Left ventricle myocardium inferior (tissue), 1 donor: ENCODE results near the gene CPT1C. TPM values are rescaled to one million over a fixed set of nuclear protein-coding genes. Genes with fewer than 3 reads are reported as not detected.

Experiments
- DNase-seq: peaks from one replicate; pipeline ENCODE4 v3.0.0-alpha.2; 2020
- H3K27ac ChIP-seq: fragments of 200-600 bp; replicated peaks from 2 replicates; pipeline ENCODE4 v1.8.0; 2021
- H3K27me3 ChIP-seq: fragments of 200-600 bp; 2 replicates; pipeline ENCODE4 v1.8.0; 2021; ENCODE audit warnings: low read depth
- H3K36me3 ChIP-seq: fragments of 200-600 bp; 2 replicates; pipeline ENCODE4 v1.8.0; 2021
- H3K4me1 ChIP-seq: fragments of 200-600 bp; 2 replicates; pipeline ENCODE4 v1.8.0; 2021
- H3K4me3 ChIP-seq: fragments of 200-600 bp; 2 replicates; pipeline ENCODE4 v1.8.0; 2021; ENCODE audit warnings: mild to moderate bottlenecking, moderate library complexity
- H3K9me3 ChIP-seq: fragments of 200-600 bp; replicated peaks from 2 replicates; pipeline ENCODE4 v1.8.0; 2021
- intact Hi-C: fragments of 100-400 bp; cut with micrococcal nuclease; formaldehyde crosslinking; loops from one replicate; pipeline ENCODE4 v1.11.0; 2022
- long read RNA-seq: library from polyadenylated mRNA; unstranded; transcript quantifications from one replicate; pipeline ENCODE4 v2.0.0, GENCODE V29; 2021
- total RNA-seq: library from RNA; stranded (reverse); fragmentation: NEBNext Ultra II Directional; extraction: Animal tissue kit (Norgen Biotek cat#: 25700); gene quantifications from one replicate; pipeline ENCODE4 v1.2.1, GENCODE V29; 2021
- TF ChIP-seq, protein P1 (sequence below): fragments of 200-600 bp; IDR thresholded peaks from 2 replicates; pipeline ENCODE4 v1.8.0; 2021; ENCODE audit warnings: antibody characterized with exemption, mild to moderate bottlenecking, borderline replicate concordance
- donor health status: DM: no; HTN: yes; CAD: no; lungs with severe emphysema.

Gene CPT1C
- total RNA-seq, result 2.5 TPM
- long read RNA-seq, partial matches to known transcripts, result 1 of 1 reads
- long read RNA-seq, other reads (novel, unspliced or antisense), result 0 of 1 reads

DNA sequence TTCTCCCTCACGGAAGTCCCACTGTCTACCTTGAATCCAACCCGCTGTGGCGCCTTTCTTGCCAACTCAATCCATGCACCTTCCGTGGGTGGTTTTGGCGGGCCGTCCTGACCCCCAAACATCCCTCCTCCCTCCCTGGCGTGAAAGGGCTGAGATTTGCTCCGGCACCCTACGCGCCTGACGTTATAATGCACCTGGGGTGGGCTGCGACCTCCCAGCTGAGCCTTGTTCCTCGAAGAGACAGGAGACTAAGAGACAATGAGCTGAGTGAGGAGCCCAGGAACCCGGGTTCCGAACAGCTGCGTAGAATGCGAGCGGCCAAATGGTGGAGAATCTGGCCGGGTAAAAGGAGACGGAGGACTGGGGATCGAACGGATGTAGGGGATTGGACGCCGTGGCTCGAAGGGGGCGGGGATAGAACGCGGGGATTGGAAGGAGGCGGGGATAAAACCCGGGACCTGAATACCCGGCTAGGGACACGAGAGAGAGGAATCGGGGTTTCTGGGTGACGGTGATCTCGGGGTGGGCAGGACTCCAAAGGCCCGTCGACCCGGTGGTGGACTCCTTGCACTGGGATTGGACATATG, at the start of gene CPT1C:
CPT1C (plus strand) TSS at position 461 of the 587 bp plus-strand sequence. CDS start 1,137 bp downstream, outside the sequence.
- Histone ChIP-seq H3K36me3 (peaks cover 24% of the 10 kb centered on the region), H3K9me3 (no peaks in the 10 kb centered on the region), H3K4me1 (peaks cover 57% of the 10 kb centered on the region), H3K27ac (peak within 1 kb of the TSS; percentile 81), H3K4me3 (peak within 1 kb of the TSS; percentile 67), H3K27me3 (peaks cover 11% of the 10 kb centered on the region)
- DNase-seq, result peak; percentile 83
- intact Hi-C loops, result no loop called here
- TF ChIP-seq, protein P1, sequence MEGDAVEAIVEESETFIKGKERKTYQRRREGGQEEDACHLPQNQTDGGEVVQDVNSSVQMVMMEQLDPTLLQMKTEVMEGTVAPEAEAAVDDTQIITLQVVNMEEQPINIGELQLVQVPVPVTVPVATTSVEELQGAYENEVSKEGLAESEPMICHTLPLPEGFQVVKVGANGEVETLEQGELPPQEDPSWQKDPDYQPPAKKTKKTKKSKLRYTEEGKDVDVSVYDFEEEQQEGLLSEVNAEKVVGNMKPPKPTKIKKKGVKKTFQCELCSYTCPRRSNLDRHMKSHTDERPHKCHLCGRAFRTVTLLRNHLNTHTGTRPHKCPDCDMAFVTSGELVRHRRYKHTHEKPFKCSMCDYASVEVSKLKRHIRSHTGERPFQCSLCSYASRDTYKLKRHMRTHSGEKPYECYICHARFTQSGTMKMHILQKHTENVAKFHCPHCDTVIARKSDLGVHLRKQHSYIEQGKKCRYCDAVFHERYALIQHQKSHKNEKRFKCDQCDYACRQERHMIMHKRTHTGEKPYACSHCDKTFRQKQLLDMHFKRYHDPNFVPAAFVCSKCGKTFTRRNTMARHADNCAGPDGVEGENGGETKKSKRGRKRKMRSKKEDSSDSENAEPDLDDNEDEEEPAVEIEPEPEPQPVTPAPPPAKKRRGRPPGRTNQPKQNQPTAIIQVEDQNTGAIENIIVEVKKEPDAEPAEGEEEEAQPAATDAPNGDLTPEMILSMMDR, result no peak

GRCh38 chr19:49641688-49642491, 49.0 kb upstream of the CPT1C start, which contains the start of gene SCAF1:
TSS of gene SCAF1 (plus strand) at chr19:49642209. CDS start at chr19:49645027, 2,818 bp downstream.
- no peaks in the 10 kb centered on the region for H3K27me3 ChIP-seq
- intact Hi-C loops, result no loop called here
- no peaks in the 10 kb centered on the region for H3K9me3 ChIP-seq
- H3K4me3 ChIP-seq, result peak within 1 kb of the TSS; percentile 98
- H3K27ac ChIP-seq, result peak within 1 kb of the TSS; percentile 100
- H3K36me3 ChIP-seq, result peaks cover 19% of the 10 kb centered on the region
- DNase-seq, result peak; percentile 99
- H3K4me1 ChIP-seq, result peaks cover 78% of the 10 kb centered on the region
- TF ChIP-seq, protein P1, result no peak

DNA sequence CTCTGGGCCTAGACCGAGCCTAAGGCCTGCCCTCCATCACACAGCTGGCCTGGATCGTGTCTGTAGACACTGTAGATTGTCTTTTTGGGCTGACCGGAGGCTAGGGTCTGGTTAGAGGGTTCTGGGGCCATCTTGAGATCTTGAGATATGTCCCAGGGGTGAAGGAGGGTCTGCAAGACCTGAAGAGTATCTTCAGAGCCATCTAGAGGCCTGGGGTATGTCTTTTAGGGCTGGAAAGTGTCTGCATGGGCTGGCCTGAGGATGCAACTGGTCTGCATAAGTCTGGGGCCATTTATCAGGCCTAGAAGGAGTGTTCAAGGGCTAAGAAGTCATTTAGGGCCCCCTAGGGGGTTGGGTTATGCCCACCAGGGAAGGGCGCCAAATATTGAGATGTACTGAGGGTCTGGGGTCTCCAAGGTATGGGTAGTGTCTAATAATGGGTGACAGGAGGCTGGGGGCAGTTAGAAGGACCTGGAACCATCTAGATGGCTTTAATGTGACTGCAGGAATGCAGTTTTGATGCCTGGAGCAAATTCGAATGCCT, 48.4 kb upstream of the CPT1C start:
- intact Hi-C loops, result no loop called here
- peaks cover 26% of the 10 kb centered on the region for H3K36me3 ChIP-seq
- H3K4me3 ChIP-seq, result peak overlapping the region; percentile 98
- TF ChIP-seq, protein P1, result no peak
- peak overlapping the region; percentile 100 for H3K27ac ChIP-seq
- DNase-seq, result no peak
- peaks cover 71% of the 10 kb centered on the region for H3K4me1 ChIP-seq
- no peaks in the 10 kb centered on the region for H3K9me3 ChIP-seq
- H3K27me3 ChIP-seq, result no peaks in the 10 kb centered on the region

- Histone ChIP-seq H3K9me3 (no peaks in the 10 kb centered on the region), H3K27ac (no peak overlapping the region), H3K4me3 (peak overlapping the region; percentile 98), H3K36me3 (peaks cover 35% of the 10 kb centered on the region), H3K4me1 (peaks cover 62% of the 10 kb centered on the region), H3K27me3 (no peaks in the 10 kb centered on the region)
- intact Hi-C loops, result no loop called here
- TF ChIP-seq, protein P1, result no peak
- DNase-seq, result no peak
These were observed 47.5 kb upstream of the CPT1C start for GRCh38 chr19:49643466-49643865.

- H3K4me1 ChIP-seq, result peaks cover 48% of the 10 kb centered on the region
- DNase-seq, result no peak
These were observed 45.3 kb upstream of the CPT1C start for GRCh38 chr19:49645592-49645991.

More at GRCh38 chr19:49645592-49645991, 45.3 kb upstream of the CPT1C start:
- no peak overlapping the region for H3K27ac ChIP-seq
- H3K27me3 ChIP-seq, result no peaks in the 10 kb centered on the region
- intact Hi-C loops, result no loop called here
- peaks cover 56% of the 10 kb centered on the region for H3K36me3 ChIP-seq
- TF ChIP-seq, protein P1, result no peak
- no peak overlapping the region for H3K4me3 ChIP-seq
- no peaks in the 10 kb centered on the region for H3K9me3 ChIP-seq
